ENCODE data around the gene PIK3R1. TPM values are rescaled to one million over a fixed set of nuclear protein-coding genes. Genes with fewer than 3 reads are reported as not detected.

PIK3R1 gene
- total RNA-seq, 1 donor from 2014 or later = 22.2 TPM

- DNase-seq (ENCODE audit: extremely low read depth, low read depth, low spot score) = no peak
These were observed 104.3 kb downstream of the PIK3R1 start for GRCh38 chr5:68319706-68320412.

GRCh38 chr5:68320413-68320986 lies 104.9 kb downstream of the PIK3R1 start:
- DNase-seq (ENCODE audit: extremely low read depth, low read depth, low spot score) = no peak

- no peak for DNase-seq (ENCODE audit: extremely low read depth, low read depth, low spot score)
These were observed 109.6 kb downstream of the PIK3R1 start for GRCh38 chr5:68325065-68325580.

- DNase-seq (ENCODE audit: extremely low read depth, low read depth, low spot score) = no peak
These were observed 114.1 kb downstream of the PIK3R1 start for GRCh38 chr5:68329554-68330255.

- no peak for DNase-seq (ENCODE audit: extremely low read depth, low read depth, low spot score)
These were observed 115.0 kb downstream of the PIK3R1 start for GRCh38 chr5:68330574-68330973.

- DNase-seq (ENCODE audit: extremely low read depth, low read depth, low spot score) = no peak
These were observed 115.9 kb downstream of the PIK3R1 start for GRCh38 chr5:68331192-68332079.

- DNase-seq (ENCODE audit: extremely low read depth, low read depth, low spot score) = no peak
These were observed 116.5 kb downstream of the PIK3R1 start for GRCh38 chr5:68332080-68332451.

GRCh38 chr5:68332556-68332955 lies 117.0 kb downstream of the PIK3R1 start:
- DNase-seq (ENCODE audit: extremely low read depth, low read depth, low spot score) = no peak

- no peak for DNase-seq (ENCODE audit: extremely low read depth, low read depth, low spot score)
These were observed 118.3 kb downstream of the PIK3R1 start for GRCh38 chr5:68333649-68334552.

GRCh38 chr5:68334553-68334886 lies 119.0 kb downstream of the PIK3R1 start:
- DNase-seq (ENCODE audit: extremely low read depth, low read depth, low spot score) = no peak

- DNase-seq (ENCODE audit: extremely low read depth, low read depth, low spot score) = no peak
These were observed 119.5 kb downstream of the PIK3R1 start for GRCh38 chr5:68335075-68335474.

GRCh38 chr5:68336200-68336599 lies 120.6 kb downstream of the PIK3R1 start:
- DNase-seq (ENCODE audit: extremely low read depth, low read depth, low spot score) = no peak

- DNase-seq (ENCODE audit: extremely low read depth, low read depth, low spot score) = no peak
These were observed 121.7 kb downstream of the PIK3R1 start for GRCh38 chr5:68337235-68337634.

- DNase-seq (ENCODE audit: extremely low read depth, low read depth, low spot score) = no peak
These were observed 124.4 kb downstream of the PIK3R1 start for GRCh38 chr5:68339921-68340321.

- DNase-seq (ENCODE audit: extremely low read depth, low read depth, low spot score) = no peak
These were observed 125.5 kb downstream of the PIK3R1 start for GRCh38 chr5:68341006-68341405.

- DNase-seq (ENCODE audit: extremely low read depth, low read depth, low spot score) = no peak
These were observed 127.1 kb downstream of the PIK3R1 start for GRCh38 chr5:68342693-68343092.

GRCh38 chr5:68343421-68343826 lies 127.9 kb downstream of the PIK3R1 start:
- no peak for DNase-seq (ENCODE audit: extremely low read depth, low read depth, low spot score)

GRCh38 chr5:68344447-68345111 lies 129.0 kb downstream of the PIK3R1 start:
- no peak for DNase-seq (ENCODE audit: extremely low read depth, low read depth, low spot score)

- no peak for DNase-seq (ENCODE audit: extremely low read depth, low read depth, low spot score)
These were observed 129.6 kb downstream of the PIK3R1 start for GRCh38 chr5:68345171-68345570.
